ENCODE measurements around the gene GBX2.

Gene GBX2

DNA sequence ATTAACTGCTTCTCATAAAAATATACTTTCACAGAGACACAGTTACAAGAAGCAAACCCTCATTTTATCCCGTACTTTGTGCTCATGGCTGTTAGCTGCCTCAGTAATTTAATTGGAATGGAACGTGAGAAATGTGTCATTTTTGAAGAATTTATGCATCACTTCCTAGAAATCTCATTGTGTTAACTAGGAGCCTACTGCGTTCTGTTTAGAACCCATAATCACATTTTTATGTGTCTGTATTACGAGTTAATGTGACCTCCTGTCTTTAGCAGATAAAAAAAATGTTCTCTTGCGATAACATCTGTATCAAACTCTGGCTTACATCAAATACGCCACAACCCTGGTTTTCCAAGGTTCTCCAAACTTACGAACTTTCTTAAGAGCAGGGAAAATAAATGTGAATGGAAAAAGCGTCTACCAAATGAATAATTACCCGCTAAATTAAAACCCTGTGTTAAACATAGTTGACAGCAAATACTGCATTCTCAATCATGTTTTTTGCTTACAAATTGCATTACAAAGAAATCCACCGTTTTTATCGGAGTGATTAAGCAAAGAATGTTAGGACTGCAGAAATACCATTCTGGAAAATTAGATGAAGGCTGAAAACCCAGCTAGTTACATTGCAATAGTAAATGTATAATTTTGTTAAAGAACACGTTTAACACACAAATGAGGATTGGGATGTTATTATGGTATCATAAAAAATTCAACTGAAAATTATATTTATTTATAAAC is 12.1 kb upstream of the GBX2 start:
- DNase-seq, result no peak

DNA sequence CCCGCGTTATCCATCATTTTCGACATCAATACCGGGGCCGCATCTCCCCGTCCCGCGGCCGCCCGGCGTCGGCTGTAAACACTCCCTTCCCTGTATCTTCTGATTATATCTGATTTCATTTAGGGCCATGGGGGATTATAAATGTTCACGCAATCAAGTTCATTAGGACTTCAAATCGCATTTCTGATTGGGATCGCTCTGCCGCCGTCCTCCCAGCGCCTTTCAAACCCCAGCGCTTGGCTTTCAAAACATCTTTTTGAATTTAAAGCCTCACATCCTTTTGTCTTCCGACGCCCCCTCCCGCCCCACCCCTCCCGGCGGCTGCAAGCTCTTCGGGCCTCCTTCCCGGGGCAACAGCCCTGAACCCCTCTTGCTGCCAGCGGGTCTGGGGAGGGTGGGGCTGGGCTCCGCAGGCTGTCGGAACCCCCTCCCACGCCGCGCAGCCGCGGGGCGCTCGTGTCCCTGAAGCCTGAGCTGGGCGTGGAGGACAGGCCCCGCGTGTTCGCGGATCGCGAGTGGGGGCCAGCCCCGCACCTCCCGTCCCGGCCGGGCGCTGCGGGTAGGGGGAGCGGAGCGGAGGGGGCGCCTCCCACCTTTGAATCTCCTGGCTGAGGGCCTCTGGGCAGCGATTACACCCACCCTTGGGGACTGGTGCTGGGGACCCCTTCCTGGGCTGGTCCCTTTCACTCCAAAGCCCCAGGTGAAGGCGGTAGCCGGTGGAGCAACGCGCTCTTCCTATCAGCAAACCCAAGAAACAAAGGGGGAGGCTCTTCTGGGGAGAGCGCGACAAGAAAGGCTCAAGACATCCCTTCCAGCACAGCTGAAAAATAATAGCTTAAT is 11.3 kb upstream of the GBX2 start:
- no peak for DNase-seq

DNA sequence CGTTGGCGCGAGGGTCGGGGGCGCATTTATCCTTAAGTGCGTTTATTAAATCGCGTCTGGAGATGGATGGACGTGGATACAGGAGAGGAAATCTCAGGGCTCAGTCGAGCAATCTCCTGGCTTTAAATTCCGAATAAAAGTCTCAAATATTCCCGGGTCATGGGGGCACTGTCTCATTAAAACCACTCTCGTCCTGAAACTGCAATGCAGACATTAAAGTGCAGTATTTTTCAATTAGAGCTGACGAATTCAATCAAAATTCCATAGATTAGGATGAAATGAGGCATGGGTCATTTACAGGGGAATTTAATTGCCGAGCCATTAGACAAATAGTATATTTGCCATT is 10.7 kb upstream of the GBX2 start:
- DNase-seq, result no peak

DNA sequence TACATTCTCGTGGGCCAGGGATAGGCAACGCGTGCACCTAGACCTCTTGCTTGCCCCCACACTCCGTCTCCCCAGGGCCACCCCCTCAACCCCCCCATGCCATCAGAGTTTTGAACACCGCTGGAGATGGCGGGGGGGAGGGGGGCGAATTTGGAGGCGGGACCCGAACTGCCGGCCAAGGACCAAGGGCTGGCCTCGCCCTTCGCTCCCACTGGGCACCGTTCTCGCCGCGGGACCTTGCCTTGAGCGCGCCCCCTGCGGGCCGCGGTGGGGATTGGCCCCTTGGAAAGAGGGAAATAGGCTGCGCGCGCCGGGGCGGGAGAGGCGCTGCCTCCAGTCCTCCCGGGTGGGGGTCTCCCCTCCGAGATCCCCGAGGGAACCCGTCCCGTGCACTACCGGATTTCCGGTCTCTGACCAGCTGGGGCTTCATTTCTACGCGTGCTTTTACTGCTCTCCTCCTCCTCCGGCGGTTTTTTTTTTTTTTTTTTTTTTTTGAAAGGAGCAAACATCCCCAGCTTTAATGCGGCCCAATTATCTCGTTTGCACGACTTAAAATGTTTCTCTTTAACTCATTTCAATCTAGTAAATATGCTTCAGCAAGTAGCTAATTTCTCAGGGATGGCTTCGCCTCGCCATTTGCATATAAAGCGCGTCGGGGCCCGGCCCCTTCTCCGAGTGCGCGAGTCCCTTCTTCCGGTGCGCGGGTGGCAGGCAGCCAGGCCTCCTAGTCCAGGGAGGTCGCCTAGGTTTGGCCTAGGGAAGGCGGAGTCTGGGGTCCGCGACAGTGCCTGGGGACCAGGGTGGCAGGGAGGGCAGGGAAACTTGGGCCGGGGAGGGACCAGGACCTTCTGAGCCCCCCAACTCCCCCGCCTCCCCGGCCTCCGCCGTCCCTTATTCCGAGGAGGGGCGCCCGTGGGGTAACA is 10.0 kb upstream of the GBX2 start:
- peak; percentile 76 to 85 for DNase-seq

DNA sequence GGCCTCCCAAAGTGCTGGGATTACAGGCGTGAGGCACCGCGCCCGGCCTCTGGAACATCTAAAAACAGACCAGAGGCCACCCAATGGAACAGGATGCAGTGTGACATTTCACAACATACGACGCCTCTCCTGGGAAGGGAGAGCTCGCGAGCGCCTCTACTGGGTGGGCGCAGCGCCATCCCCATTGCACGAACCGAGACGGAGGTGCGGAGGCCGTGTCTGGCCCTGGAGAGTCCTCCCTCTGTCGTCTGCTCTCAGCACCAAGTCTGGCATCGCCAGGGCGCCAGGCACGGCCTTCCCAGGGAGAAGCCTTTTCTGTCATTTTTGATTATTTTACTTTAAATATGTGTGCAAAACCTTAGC is 9.4 kb upstream of the GBX2 start:
- peak in 1 of 2 experiments; percentile 39 for DNase-seq

DNA sequence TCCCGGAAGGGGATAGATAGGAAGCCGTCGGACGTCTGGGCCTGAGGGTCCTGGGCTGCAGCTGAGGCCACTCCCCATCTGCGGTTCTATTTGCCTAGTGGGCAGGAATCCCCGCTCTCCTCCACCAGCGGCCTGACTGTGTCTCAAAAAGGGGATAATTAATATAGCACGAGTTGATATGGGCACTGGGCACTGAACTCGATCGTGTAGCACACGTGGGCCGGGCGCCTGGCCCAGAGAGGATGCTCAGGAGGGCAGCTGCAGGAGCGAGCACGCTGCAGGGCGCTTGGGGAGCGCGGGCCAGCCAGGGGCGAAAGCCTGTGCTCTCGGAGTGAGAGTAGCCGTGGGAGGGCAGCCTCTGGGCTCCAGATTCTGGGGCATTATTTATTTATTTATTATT is 8.8 kb upstream of the GBX2 start:
- DNase-seq, result no peak

DNA sequence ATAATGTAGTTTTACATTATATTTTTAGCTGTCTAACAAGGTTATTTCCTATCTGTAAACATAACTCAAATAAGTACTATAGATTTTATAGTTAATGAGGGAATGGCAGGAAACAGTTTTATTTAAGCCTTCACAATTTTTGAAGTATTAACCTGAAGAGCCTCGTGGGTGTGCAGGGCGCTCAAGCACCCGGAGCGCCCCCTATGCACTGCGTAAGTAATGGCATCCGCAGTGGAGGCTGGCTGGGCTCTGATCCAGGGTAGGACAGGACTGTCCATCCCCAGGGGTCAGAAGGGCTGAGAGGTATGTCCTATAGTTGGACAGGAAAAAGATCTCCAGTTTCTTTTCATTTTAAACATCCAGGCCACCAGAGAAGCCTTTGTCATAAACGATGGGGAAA is 8.2 kb upstream of the GBX2 start:
- peak in 1 of 2 experiments; percentile 20 for DNase-seq

DNA sequence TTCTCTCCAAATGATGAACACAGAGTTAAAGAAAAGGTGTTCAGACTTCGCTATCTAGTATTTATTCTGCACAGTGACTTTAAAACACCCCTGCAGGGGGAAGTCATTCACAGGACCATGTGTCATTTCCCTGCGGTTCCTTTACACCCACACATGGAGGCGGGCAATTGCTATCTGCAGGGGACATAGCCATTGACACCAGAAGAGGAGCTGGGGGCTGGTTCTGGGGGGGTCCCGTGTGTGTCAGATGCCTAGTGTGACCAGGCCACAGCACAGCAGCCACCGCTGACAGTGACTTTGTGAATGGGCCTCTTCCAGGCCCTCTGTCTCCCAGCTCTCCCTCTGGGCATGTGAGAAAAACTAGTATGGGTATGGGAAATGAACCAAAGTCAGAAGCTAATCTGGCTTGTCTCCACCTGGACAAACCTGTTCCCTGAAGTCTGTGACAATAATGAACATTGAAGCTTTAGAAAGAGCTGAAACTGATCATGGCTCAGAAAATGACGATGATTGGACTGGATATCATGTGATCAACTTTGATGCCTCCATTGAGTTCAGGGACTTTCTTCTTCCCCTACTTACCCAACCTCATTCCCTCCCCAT is 7.5 kb upstream of the GBX2 start:
- DNase-seq, result no peak

DNA sequence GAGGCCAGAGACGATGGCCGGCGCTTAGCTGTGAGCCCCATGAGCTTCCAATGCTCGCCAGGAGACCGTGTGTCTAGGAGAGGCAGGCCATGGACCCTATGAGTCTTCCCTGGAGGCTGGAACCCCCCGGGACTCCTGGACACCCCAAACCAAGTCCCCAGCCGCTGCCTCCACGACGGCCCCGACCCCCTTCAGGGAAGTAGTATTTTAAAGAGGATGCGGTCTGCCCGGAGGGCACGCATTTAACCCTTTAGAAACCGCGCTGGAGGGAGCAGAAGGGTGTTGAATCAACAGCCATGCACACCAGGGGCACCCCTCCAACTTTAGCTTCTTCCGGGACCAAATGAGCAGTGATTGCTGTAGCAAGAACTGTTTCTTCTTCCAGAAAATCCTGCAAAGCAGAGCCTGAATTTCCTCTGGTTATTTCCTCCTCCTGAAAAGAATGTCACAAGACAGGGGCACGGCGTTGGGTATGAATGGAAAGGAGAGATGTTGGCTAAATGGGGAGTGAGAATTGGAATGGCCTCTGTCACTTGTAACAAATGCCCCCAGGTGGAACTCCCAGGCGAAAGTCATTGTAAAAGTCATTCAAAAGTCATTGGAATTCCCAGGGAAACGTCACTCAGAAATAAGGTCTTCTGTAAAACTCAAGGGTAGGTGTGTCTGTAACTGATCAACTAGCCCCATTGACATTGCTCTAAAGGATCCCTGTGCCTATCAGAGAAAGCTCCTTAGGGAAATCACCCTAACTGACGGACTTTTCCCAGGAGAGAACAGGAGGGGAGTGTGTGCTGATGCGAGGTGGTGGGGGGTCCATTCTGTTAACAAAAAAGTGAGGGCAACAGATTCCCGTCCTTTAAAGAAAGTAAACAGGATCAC is 5.8 kb upstream of the GBX2 start:
- DNase-seq, result no peak

DNA sequence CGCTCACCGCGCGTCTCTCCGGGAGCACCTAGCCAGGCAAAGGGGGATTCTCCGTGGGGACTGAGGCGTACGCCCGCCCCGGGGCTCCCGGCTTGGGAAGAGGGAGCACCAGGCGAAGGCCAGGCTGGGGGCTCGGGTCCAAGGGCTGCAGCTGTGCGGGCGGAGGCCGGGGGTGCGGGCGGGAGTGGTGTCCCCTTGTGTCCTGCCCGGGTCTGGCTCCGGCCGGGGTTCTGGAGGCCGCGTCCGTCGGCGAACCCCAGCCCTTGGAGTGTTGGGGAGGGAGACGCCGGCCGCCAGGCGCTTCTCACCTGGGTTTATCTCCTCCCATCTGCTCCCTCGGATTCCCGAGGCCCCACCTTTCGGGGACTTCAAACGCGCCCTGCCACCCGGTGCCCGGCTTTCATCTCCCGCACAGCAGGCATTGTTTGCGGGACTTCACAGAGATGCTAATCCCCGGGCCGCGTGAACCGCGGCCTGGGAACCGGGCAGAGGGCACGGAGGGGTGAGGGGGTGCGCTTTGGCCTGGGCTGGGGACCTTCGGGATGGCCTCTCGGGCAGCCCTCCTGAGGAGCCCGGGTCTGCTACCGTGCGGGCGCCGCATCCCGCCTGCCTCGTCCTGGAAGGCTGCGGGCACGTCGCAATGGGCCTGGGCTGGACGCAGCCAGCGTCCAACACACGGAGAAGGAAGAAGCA is 5.0 kb upstream of the GBX2 start:
- DNase-seq, result no peak

DNA sequence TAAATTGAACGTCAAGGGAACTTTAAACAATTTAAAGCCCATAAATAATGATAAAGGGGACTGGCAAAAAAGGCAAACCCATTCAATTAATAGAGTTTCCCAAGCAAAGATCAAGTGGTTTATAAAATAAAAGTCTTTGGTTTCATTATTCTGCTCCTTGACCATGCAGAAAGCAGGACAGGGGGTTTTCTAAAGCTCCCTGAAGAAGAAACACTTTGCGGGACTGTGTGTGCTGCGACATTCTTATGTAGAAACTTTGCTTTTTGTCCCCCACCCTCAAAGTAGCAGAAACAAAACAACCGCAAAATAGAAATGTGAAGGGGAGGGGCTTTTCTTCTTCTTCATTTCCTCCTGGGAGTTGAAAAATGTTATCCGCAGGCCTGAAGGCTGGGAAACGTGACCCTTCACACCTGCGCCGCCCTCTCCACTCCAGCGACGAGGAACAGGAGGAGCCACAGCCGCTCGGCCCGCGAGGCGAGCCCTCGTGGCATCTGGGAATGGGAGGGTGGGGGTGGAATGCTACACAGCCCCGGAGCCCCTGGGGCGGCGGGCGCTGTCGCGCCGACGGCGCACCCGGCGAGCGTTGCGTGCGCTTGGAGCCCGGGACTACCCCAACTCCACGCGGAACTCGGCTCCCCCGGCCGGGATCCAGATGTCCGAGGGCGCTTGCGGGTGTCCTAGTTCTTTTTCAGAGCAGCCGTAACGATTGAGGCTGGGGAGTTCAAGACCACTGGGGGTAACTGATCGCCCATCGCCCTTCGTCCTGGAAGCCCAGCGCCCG is 4.3 kb upstream of the GBX2 start:
- no peak for DNase-seq

DNA sequence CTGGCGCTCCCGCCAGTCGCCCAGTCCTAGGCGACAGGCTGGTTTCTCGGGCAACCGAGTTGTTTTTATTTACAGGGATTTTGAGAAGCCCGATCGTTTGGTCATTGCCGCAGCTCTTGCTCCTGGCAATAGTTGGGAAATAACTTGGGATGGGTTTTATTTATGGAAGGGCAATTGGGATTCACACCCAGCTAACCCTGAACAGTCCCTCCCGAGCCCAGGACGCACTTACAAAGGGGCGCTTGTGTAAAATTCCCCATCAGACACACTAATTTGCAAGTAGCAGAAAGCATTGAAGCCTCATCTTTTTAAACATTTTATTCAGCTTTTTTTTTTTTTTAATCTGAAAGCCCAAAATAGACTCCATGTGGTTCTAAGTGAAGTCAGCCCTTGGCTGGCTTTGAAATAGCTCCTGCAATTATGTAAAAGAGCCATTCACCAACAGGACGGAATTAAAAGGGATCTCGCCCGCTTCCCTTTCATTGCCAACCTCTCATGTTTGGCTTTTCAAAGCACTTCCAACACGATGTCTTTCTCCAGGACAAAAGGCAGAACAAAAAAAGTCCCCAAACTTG is 3.6 kb upstream of the GBX2 start:
- no peak for DNase-seq

DNA sequence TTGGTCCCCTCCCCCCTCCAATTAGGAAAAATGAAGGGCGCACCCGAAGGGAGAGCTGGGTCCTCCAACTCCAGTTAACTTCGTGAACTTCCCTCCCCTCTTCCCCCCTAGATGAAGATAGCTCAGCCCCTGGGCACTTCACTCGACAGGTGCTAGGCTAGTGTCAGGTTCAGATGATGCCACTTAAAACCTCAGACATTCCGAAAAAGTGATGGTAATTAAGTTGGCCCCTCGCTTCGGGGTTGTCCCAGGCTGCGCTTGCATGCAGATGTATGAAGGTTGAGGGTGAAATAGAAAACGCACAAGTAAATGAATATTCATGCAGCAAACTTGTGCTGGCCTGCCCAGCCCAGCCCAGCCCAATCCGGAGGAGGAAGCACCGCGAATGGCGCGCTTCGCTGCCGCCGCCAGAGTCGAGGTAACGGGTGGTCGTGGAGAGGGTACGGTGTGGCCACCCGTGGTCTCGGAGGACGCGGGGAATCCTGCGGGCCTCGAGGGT is 3.0 kb upstream of the GBX2 start:
- DNase-seq, result no peak

DNA sequence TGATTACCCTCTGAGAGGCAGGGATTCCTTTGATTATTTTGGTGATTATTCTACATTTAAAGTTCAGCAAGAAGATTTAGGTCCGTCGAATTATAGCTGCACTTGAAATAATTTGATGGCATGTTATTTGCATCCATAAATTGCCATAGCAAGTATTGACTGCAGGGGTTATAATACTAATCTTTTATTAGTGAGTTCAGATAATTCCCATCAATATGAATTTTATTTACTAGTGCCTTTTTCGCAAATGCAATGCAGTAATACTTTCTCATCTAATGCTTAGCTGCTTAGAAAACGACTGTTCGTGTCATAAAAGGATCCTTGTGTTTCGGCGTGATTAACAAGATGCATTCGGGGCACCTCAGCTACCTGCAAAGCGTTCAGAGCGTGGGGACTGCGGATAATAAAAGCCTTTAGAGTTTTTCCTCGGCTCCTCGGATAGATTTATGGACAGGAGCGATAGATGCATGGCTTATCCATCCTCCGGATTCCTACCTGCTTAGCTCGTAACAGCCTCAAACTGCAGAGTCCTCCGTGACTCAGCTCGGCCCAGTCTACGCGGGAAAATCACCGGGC is 2.5 kb upstream of the GBX2 start:
- DNase-seq, result no peak

DNA sequence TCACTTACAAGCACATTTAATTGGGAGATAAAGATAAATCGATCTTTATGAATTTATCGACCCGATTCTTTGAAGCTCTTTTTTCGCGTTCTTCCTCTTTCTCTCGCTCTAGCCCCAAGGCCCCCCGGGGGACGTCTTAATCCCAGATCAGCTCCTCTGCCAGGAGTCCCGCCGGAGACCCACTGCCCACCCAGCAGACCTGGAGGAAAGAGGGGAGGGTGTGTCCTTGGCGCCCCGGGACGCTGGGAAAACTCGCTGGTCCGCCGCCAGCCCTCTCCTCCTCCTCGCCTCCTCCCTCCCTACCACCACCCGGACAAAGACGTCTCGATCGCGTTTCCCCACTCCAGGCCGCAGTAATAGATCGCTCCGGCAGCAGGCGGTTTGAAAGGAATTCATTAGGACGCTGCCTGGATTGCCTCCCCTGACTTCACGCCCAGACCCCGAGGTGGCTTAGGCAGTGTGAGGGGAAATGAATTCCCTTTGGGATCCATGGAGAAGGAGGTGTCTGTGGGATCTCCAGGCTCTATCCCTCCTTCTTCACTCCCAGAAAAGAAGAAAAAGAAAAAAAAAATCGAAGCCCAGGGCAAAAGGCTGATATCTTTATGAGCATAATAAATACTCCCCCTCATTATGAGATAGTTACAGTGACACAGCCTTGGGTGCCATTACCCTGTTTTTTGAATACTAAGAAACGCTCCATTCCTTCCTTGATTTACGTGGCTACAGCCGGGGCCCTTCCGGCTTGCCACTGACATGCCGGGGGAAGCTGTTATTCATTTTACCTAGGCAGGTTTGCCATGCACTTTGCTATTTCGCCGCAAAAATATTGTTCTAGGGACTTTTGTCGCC is 1.8 kb upstream of the GBX2 start:
- DNase-seq, result no peak

DNA sequence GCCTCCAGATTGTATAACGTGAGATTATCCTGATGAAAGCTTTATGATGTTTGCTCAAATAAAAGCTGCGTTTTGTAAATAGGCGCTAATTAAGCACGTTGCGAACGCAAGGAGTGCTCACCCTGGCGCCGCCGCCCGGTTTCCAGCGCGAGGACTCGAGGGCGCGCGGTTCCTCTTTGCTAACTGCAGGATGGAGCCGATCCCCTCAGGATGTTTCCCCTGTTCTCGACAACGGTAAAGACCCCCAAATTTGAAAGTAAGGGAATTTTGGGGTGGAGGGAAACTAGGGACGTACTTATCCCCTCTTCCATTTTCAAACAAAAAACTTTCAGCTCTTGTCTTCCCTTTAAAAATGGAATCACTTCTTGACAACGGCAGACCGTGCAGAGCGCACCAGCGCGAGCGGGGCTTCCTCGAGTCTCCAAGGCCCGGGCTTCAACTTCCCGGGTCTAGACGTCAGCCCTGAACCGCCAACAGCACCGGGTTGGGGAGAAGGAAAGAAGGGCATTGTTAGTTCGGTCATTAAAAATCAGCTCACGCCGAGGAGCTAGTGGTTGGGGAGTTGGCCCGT is 1.1 kb upstream of the GBX2 start:
- DNase-seq, result no peak

DNA sequence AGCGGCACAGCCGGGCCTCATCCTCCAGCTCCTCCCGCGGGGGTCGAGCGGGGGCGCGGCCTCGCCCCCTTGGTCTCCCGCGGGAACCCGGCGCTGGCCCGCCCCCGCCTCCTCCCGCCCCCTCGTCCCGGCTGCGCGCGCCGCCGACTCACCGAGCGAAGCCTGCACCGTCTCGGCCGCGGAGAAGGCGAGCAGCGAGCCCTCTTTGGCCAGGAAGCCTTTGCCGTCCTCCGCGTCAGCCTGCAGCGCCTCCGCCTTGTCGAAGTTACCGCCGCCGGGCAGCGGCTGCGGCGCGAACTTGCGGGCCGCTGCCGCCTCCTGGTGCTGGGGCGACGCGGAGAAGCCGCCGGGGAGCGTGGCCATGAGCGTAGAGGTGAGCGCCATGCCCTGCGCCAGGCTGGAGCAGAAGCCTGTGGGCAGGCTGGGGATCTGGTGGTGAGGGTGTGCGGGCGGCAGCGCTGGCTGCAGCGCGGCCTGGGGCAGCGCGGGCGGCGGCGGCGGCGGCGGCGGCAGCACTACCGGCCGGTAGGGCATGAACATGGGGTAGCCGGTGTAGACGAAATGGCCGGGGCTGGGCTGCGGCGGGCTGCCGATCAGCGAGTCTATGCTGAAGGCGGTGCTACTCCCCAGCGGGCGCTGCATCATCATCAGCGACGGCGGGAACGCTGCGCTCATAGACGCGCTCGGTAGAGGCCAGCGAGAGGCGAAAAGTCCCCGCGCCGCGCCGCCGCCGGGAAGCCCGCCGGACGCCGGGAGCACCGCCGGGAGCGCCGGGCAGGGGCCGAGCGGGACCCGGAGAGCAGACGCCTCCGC is 683 bp downstream of the GBX2 start:
- DNase-seq, result peak in 1 of 2 experiments; percentile 49

All from NCI-H446 (cell line).